Smooth muscle cell (in vitro differentiated cells): ENCODE data around the gene LYRM9. TPM values are rescaled to one million over a fixed set of nuclear protein-coding genes. Genes with fewer than 3 reads are reported as not detected.

Experiments
- DNase-seq: peaks from one replicate; lab custom pipeline; 2025; ENCODE audit not compliant: unreplicated experiment; lab: John Stamatoyannopoulos, UW
- H2AFZ ChIP-seq: fragments of 200-600 bp; sonication (generic); 2 replicates; pipeline ENCODE4 v1.6.0; 2016; ENCODE audit warnings: antibody characterized with exemption, low read depth, mild to moderate bottlenecking
- H3F3A ChIP-seq: fragments of 200-600 bp; sonication (generic); 2 replicates; pipeline ENCODE4 v1.6.0; 2017; ENCODE audit warnings: antibody characterized with exemption, low read depth
- H3K27ac ChIP-seq: fragments of 200-600 bp; sonication (generic); 2 replicates; pipeline ENCODE4 v1.5.1; 2016; ENCODE audit warnings: low read depth, mild to moderate bottlenecking
- H3K27me3 ChIP-seq: fragments of 200-600 bp; sonication (generic); 2 replicates; pipeline ENCODE4 v1.6.1; 2016; ENCODE audit warnings: low read depth, mild to moderate bottlenecking
- H3K36me3 ChIP-seq: fragments of 200-600 bp; sonication (generic); 2 replicates; pipeline ENCODE4 v1.5.1; 2016; ENCODE audit warnings: low read depth
- H3K4me1 ChIP-seq: fragments of 200-600 bp; sonication (generic); 2 replicates; pipeline ENCODE4 v1.5.1; 2016; ENCODE audit warnings: low read depth
- H3K4me2 ChIP-seq: fragments of 200-600 bp; sonication (generic); 2 replicates; pipeline ENCODE4 v1.6.0; 2016; ENCODE audit warnings: mild to moderate bottlenecking
- H3K4me3 ChIP-seq: fragments of 200-600 bp; sonication (generic); 2 replicates; pipeline ENCODE4 v1.5.1; 2016; ENCODE audit warnings: mild to moderate bottlenecking
- H3K79me2 ChIP-seq: fragments of 200-600 bp; sonication (generic); 2 replicates; pipeline ENCODE4 v1.6.0; 2016; ENCODE audit warnings: low read depth, mild to moderate bottlenecking
- H3K9ac ChIP-seq: fragments of 200-600 bp; sonication (generic); 2 replicates; pipeline ENCODE4 v1.6.0; 2016; ENCODE audit warnings: low read depth
- H3K9me3 ChIP-seq: fragments of 200-600 bp; sonication (generic); replicated peaks from 2 replicates; pipeline ENCODE4 v1.5.1; 2016; ENCODE audit warnings: low read depth
- H4K20me1 ChIP-seq: fragments of 200-600 bp; sonication (generic); 2 replicates; pipeline ENCODE4 v1.6.0; 2016; ENCODE audit warnings: low read depth
- WGBS: methylation state at CpG from one replicate; pipeline ENCODE4 v1.1.7; 2016; ENCODE audit warnings: low lambda C conversion rate; 5-methylcytosine and 5-hydroxymethylcytosine counted together
- polyA plus RNA-seq: library from polyadenylated mRNA; unstranded; fragments of >200 nt; fragmentation: Nextera tagmentation; extraction: Ambion mirVana; gene quantifications from 2 replicates; pipeline ENCODE4 v1.2.1, GENCODE V29; 2016
- total RNA-seq: library from RNA; depleted of rRNA; stranded (reverse); fragments of >200 nt; gene quantifications from 2 replicates; pipeline ENCODE4 v1.2.3, GENCODE V29; 2014
- TF ChIP-seq, protein P1 (sequence below): fragments of 200-600 bp; sonication (generic); IDR thresholded peaks from 2 replicates; pipeline ENCODE4 v1.5.1; 2017; ENCODE audit warnings: borderline replicate concordance, mild to moderate bottlenecking, antibody characterized with exemption; ENCODE audit not compliant: insufficient read depth, poor library complexity, severe bottlenecking

The LYRM9 gene
- total and polyA plus RNA-seq, 2 experiments from 2014 or later = 10.6 to 11.4 TPM

DNA sequence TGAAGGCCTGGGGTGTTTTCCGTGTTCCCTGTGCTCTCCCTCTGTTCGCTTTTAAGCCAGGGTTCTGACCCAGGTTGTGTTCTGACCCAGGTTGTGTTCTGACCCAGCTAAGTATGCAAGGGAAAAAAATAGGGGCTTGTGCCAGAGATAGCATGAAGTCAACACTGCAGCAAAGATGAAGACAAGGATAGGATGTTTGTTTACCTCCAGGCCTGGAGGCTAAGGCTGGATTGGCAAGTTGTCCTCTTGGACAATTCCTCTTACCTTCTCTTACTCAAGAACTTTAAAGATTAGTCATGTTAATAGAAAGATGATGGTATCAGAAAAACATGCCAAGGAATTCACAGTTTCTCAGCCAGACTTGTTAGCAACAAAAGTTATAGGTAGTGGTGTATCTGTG is 19.4 kb downstream of the LYRM9 start:
- H3K4me2 ChIP-seq = no peak overlapping the region
- H3K9ac ChIP-seq = no peak overlapping the region
- H2AFZ ChIP-seq = no peak overlapping the region
- H3K79me2 ChIP-seq = no peaks in the 10 kb centered on the region
- H3K27ac ChIP-seq = no peak overlapping the region
- H3K9me3 ChIP-seq = no peaks in the 10 kb centered on the region
- no peaks in the 10 kb centered on the region for H4K20me1 ChIP-seq
- no peak for DNase-seq
- no peaks in the 10 kb centered on the region for H3K36me3 ChIP-seq
- 100% methylated on average over 2 of the region's 2 CpGs for whole genome bisulfite sequencing
- H3K27me3 ChIP-seq = no peaks in the 10 kb centered on the region
- TF ChIP-seq, protein P1, sequence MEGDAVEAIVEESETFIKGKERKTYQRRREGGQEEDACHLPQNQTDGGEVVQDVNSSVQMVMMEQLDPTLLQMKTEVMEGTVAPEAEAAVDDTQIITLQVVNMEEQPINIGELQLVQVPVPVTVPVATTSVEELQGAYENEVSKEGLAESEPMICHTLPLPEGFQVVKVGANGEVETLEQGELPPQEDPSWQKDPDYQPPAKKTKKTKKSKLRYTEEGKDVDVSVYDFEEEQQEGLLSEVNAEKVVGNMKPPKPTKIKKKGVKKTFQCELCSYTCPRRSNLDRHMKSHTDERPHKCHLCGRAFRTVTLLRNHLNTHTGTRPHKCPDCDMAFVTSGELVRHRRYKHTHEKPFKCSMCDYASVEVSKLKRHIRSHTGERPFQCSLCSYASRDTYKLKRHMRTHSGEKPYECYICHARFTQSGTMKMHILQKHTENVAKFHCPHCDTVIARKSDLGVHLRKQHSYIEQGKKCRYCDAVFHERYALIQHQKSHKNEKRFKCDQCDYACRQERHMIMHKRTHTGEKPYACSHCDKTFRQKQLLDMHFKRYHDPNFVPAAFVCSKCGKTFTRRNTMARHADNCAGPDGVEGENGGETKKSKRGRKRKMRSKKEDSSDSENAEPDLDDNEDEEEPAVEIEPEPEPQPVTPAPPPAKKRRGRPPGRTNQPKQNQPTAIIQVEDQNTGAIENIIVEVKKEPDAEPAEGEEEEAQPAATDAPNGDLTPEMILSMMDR = no peak
- no peaks in the 10 kb centered on the region for H3K4me1 ChIP-seq
- H3F3A ChIP-seq = no peaks in the 10 kb centered on the region
- H3K4me3 ChIP-seq = no peak overlapping the region

DNA sequence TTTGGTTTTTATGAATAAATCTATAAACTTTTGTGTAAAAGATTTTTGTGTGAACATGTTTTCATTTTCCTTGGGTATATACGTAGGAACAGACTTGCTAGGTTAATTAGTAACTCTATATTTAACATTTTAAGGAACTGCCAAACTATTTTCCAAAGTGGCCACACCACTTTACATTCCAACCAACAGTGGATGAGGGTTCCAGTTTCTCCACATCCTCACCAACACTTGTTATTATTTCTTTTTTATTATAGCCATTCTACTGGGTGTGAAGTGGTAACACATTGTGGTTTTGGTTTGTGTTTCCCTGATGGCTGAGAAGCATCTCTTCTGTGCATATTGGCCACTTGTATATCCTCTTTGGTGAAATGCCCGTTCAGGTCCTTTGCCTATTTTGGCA is 20.0 kb downstream of the LYRM9 start:
- H3K79me2 ChIP-seq = no peaks in the 10 kb centered on the region
- no peak overlapping the region for H3K9ac ChIP-seq
- no peaks in the 10 kb centered on the region for H3K9me3 ChIP-seq
- no peaks in the 10 kb centered on the region for H3K4me1 ChIP-seq
- TF ChIP-seq, protein P1 = no peak
- WGBS = 93% methylated on average over 2 of the region's 2 CpGs
- H3K36me3 ChIP-seq = no peaks in the 10 kb centered on the region
- DNase-seq = no peak
- H3K4me2 ChIP-seq = no peak overlapping the region
- no peaks in the 10 kb centered on the region for H3F3A ChIP-seq
- no peak overlapping the region for H3K27ac ChIP-seq
- no peak overlapping the region for H3K4me3 ChIP-seq
- no peaks in the 10 kb centered on the region for H3K27me3 ChIP-seq
- H4K20me1 ChIP-seq = no peaks in the 10 kb centered on the region
- H2AFZ ChIP-seq = no peak overlapping the region

DNA sequence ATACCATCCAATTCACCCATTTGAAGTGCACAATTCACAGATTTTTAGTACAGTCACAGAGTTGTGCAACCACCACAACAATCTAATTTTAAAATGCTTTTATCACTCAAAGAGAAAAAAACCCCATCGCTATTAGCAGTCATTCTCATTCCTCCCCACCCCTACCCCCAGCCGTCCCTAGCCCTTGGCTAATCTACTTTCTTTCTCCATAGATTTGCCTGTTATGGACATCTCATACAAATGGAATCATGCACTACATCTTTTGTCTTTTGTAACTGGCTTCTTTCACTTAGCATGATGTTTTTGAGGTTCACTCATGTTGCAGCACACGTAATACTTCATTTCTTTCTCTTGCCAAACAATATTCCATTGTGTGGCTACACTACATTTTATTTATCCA is 20.4 kb downstream of the LYRM9 start:
- no peaks in the 10 kb centered on the region for H3K79me2 ChIP-seq
- H3K4me3 ChIP-seq = no peak overlapping the region
- no peak overlapping the region for H3K9ac ChIP-seq
- no peaks in the 10 kb centered on the region for H4K20me1 ChIP-seq
- no peaks in the 10 kb centered on the region for H3K9me3 ChIP-seq
- 96% methylated on average over 3 of the region's 3 CpGs for WGBS
- no peaks in the 10 kb centered on the region for H3K36me3 ChIP-seq
- DNase-seq = no peak
- no peaks in the 10 kb centered on the region for H3F3A ChIP-seq
- TF ChIP-seq, protein P1 = no peak
- H3K27me3 ChIP-seq = no peaks in the 10 kb centered on the region
- no peaks in the 10 kb centered on the region for H3K4me1 ChIP-seq
- H3K27ac ChIP-seq = no peak overlapping the region
- no peak overlapping the region for H3K4me2 ChIP-seq
- H2AFZ ChIP-seq = no peak overlapping the region

GRCh38 chr17:27871407-27871806 is 21.8 kb downstream of the LYRM9 start:
- Histone ChIP-seq H3F3A (no peaks in the 10 kb centered on the region), H3K27me3 (no peaks in the 10 kb centered on the region), H3K9me3 (no peaks in the 10 kb centered on the region), H3K9ac (no peak overlapping the region), H3K27ac (no peak overlapping the region), H3K4me3 (no peak overlapping the region), H2AFZ (no peak overlapping the region), H3K79me2 (no peaks in the 10 kb centered on the region), H3K4me1 (no peaks in the 10 kb centered on the region), H3K4me2 (no peak overlapping the region), H3K36me3 (no peaks in the 10 kb centered on the region), H4K20me1 (no peaks in the 10 kb centered on the region)
- TF ChIP-seq, protein P1 = no peak
- no peak for DNase-seq
- WGBS = 84% methylated on average over 2 of the region's 2 CpGs
